Gastroesophageal sphincter (tissue), 4 donors: ENCODE results near the gene VWC2. TPM values are rescaled to one million over a fixed set of nuclear protein-coding genes. Genes with fewer than 3 reads are reported as not detected.

Experiments
- ATAC-seq: fragments of 150-250 bp; one replicate; pipeline ENCODE4 v1.9.1; 2016; ENCODE audit warnings: mild to moderate bottlenecking, moderate library complexity
- H3K27ac ChIP-seq, 4 donors: fragments of 200-600 bp; sonication (generic) in 3 of 4; 1 replicate in 3 of 4; 2 replicates in 1 of 4; pipeline ENCODE4 v1.5.1; 2016 to 2019
- H3K27me3 ChIP-seq: fragments of 200-600 bp; sonication (generic); one replicate; pipeline ENCODE4 v1.5.1; 2019
- H3K36me3 ChIP-seq, 2 donors: fragments of 200-600 bp; sonication (generic); one replicate each; pipeline ENCODE4 v1.5.1; 2019; ENCODE audit warnings: control low read depth in 1 of 2
- H3K4me1 ChIP-seq, 3 donors: fragments of 200-600 bp; sonication (generic); 1 replicate in 2 of 3; 2 replicates in 1 of 3; pipeline ENCODE4 v1.5.1; 2016 to 2019; ENCODE audit warnings: control low read depth in 2 of 3
- H3K4me3 ChIP-seq, 2 donors: fragments of 200-600 bp; sonication (generic); one replicate each; pipeline ENCODE4 v1.5.1; 2019; ENCODE audit warnings: mild to moderate bottlenecking in 1 of 2, moderate library complexity in 1 of 2
- H3K9me3 ChIP-seq, 3 donors: fragments of 200-600 bp; sonication (generic); one replicate each; pipeline ENCODE4 v1.5.1; 2017 to 2019; ENCODE audit warnings: control low read depth in 2 of 3
- EP300 ChIP-seq: sonication (generic); formaldehyde crosslinking; IDR thresholded peaks from one replicate; pipeline ENCODE4 v1.6.1; 2017; ENCODE audit warnings: antibody characterized with exemption, mild to moderate bottlenecking
- POLR2A ChIP-seq, 2 donors: fragments of 450-650 bp; IDR thresholded peaks; one replicate each; pipeline ENCODE4 v1.6.1; 2017; ENCODE audit warnings: antibody characterized with exemption in 2 of 2, mild to moderate bottlenecking in 2 of 2, moderate library complexity in 1 of 2
- POLR2AphosphoS5 ChIP-seq: sonication (generic); formaldehyde crosslinking; IDR thresholded peaks from one replicate; pipeline ENCODE4 v1.6.1; 2017; ENCODE audit warnings: antibody characterized with exemption
- WGBS, 2 donors: methylation state at CpG; one replicate each; pipeline ENCODE4 v1.1.5; 2018; ENCODE audit warnings: low coverage in 1 of 2; 5-methylcytosine and 5-hydroxymethylcytosine counted together
- total RNA-seq, 4 donors: library from RNA; depleted of rRNA; stranded (reverse); fragments of >200 nt; gene quantifications; one replicate each; pipeline ENCODE4 v1.1.0, GENCODE V29; 2016
- TF ChIP-seq, protein P1 (sequence below), 4 experiments: fragments of 200-600 bp in 2 of 4; fragments of 450-650 bp in 2 of 4; sonication (generic) in 1 of 4; IDR thresholded peaks; one replicate each; pipeline ENCODE4 v1.5.1; 2017 to 2019; ENCODE audit warnings: antibody characterized with exemption in 4 of 4, mild to moderate bottlenecking in 2 of 4, moderate library complexity in 2 of 4

Gene VWC2
- total RNA-seq, 4 donors from 2014 or later = 0.08 to 0.13 TPM; not detected in 2

- H3K4me1 ChIP-seq = peaks cover 0 to 35% (median 27%) of the 10 kb centered on the region in 3 donors
- no peak overlapping the region for H3K27ac ChIP-seq
- TF ChIP-seq POLR2A (IDR thresholded peaks at IDR 0.05) = no peak
- no peak for TF ChIP-seq EP300
- no peak for TF ChIP-seq POLR2AphosphoS5
- TF ChIP-seq, protein P1, sequence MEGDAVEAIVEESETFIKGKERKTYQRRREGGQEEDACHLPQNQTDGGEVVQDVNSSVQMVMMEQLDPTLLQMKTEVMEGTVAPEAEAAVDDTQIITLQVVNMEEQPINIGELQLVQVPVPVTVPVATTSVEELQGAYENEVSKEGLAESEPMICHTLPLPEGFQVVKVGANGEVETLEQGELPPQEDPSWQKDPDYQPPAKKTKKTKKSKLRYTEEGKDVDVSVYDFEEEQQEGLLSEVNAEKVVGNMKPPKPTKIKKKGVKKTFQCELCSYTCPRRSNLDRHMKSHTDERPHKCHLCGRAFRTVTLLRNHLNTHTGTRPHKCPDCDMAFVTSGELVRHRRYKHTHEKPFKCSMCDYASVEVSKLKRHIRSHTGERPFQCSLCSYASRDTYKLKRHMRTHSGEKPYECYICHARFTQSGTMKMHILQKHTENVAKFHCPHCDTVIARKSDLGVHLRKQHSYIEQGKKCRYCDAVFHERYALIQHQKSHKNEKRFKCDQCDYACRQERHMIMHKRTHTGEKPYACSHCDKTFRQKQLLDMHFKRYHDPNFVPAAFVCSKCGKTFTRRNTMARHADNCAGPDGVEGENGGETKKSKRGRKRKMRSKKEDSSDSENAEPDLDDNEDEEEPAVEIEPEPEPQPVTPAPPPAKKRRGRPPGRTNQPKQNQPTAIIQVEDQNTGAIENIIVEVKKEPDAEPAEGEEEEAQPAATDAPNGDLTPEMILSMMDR (IDR thresholded peaks at IDR 0.05) = no peak
- no peak for ATAC-seq
- H3K4me3 ChIP-seq = peak overlapping the region in 1 of 2 donors; percentile 52
- WGBS, 2 donors = 0% methylated on average over 6 of the region's 106 CpGs; no CpG with 5 or more reads in 1 of the 2 donors
- H3K36me3 ChIP-seq = no peaks in the 10 kb centered on the region
- peaks cover 76% of the 10 kb centered on the region for H3K27me3 ChIP-seq
- peaks cover 0 to 8% (median 0%) of the 10 kb centered on the region in 3 donors for H3K9me3 ChIP-seq
These were observed 1.9 kb downstream of the VWC2 start for GRCh38 chr7:49775065-49775948.

- WGBS, 2 donors = 66 to 80% methylated on average over 1 to 4 of the region's 25 CpGs
- TF ChIP-seq POLR2A (IDR thresholded peaks at IDR 0.05) (no peak), EP300 (no peak), POLR2AphosphoS5 (no peak)
- TF ChIP-seq, protein P1 (IDR thresholded peaks at IDR 0.05) = no peak
- Histone ChIP-seq H3K9me3 (peaks cover 0 to 8% (median 0%) of the 10 kb centered on the region in 3 donors), H3K36me3 (no peaks in the 10 kb centered on the region), H3K4me1 (peaks cover 0 to 35% (median 27%) of the 10 kb centered on the region in 3 donors), H3K27me3 (peaks cover 75% of the 10 kb centered on the region), H3K27ac (no peak overlapping the region), H3K4me3 (peak overlapping the region in 1 of 2 donors; percentile 52)
- no peak for ATAC-seq
These were observed 2.6 kb downstream of the VWC2 start for GRCh38 chr7:49775949-49776443.

DNA sequence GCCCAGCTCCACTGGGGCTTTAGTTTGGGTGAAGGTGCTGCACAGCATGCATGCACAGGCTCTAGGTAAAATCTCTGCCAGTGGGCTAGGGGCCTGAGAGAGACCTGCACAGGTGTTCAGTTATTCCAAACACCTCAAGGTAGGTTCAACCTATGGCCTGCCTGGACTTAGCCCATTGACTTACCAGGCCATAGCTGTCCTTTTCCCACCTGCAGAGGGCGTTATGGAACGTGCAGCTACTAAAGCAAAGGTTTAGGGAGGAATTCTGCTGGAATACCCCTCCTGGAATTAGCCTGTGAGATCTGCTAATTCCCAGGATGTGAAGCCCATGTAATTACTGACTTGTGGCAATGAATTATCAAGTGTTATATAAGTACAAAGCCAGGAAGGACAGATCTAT lies 3.6 kb downstream of the VWC2 start:
- no peak overlapping the region for H3K27ac ChIP-seq

DNA sequence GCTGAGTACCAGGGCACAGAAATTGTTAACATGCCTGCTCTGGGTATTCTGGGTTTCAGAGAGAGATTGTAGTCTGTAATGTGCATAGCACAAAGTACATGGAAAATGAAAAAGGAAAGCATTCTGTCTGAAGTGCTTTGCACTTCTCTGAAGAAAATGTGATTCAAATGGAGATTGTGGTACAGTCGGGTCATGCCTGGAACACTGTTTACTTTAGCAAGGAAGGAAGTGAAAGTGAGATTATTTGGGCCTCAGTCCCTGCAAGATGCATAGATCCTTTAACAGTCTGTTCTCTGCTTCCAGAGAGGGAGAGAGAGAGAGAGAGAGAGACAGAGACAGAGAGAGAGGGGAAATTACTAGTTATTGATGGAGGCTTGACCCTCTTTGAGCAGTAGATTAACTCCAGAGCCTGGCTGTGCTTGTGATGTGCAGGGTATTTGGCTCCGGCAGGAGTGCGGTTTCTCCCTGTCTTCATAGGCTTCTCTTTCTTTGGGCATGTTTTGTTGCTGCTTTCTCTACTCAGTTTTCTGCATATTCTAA lies 5.4 kb downstream of the VWC2 start:
- Histone ChIP-seq H3K4me3 (no peak overlapping the region), H3K4me1 (peaks cover 0 to 23% (median 18%) of the 10 kb centered on the region in 3 donors), H3K27me3 (peaks cover 56% of the 10 kb centered on the region), H3K27ac (no peak overlapping the region), H3K9me3 (peaks cover 0 to 8% (median 0%) of the 10 kb centered on the region in 3 donors), H3K36me3 (no peaks in the 10 kb centered on the region)
- 60 to 63% methylated on average over 3 of the region's 3 CpGs for WGBS, 2 donors
- ATAC-seq = no peak
- TF ChIP-seq, protein P1 (IDR thresholded peaks at IDR 0.05) = no peak
- TF ChIP-seq POLR2AphosphoS5 (no peak), POLR2A (IDR thresholded peaks at IDR 0.05) (no peak), EP300 (no peak)

More for the DNA sequence above, 3.6 kb downstream of the VWC2 start:
- peaks cover 73% of the 10 kb centered on the region for H3K27me3 ChIP-seq
- TF ChIP-seq EP300 (no peak), POLR2AphosphoS5 (no peak), POLR2A (IDR thresholded peaks at IDR 0.05) (no peak)
- TF ChIP-seq, protein P1 (IDR thresholded peaks at IDR 0.05) = no peak
- no CpG with 5 or more reads among the region's 2 CpGs for WGBS, 2 donors
- H3K4me3 ChIP-seq = no peak overlapping the region
- ATAC-seq = no peak
- H3K36me3 ChIP-seq = no peaks in the 10 kb centered on the region
- peaks cover 0 to 8% (median 0%) of the 10 kb centered on the region in 3 donors for H3K9me3 ChIP-seq
- peaks cover 0 to 35% (median 27%) of the 10 kb centered on the region in 3 donors for H3K4me1 ChIP-seq
